Measurements from ENCODE around the gene BCAN. TPM values are rescaled to one million over a fixed set of nuclear protein-coding genes. Genes with fewer than 3 reads are reported as not detected.
"Not testable (repeated sequence)": the region's sequence is repeated elsewhere in the genome, so short reads cannot be mapped to it uniquely, and the experiment has no call there.

The BCAN gene
- total and polyA plus RNA-seq, 12 donors, result 0.11 to 36.3 (median 5.6) TPM; not detected in 2

GRCh38 chr1:156626079-156626438 lies 15.9 kb upstream of the BCAN start:
- TF ChIP-seq POLR2A (IDR thresholded peaks at IDR 0.05) (no peak), CTCF (IDR thresholded peaks at IDR 0.05) (peak in 2 of 6 experiments; percentile 20 to 48)
- Histone ChIP-seq H3K27me3 (peaks cover 43% of the 10 kb centered on the region), H3K4me3 (no peak overlapping the region), H3K27ac (no peak overlapping the region), H3K9me3 (replicated peaks in 1 of 3) (no peaks in the 10 kb centered on the region), H3K36me3 (replicated peaks in 1 of 2) (no peaks in the 10 kb centered on the region), H3K4me1 (replicated peaks in 1 of 2) (peaks cover 0 to 23% of the 10 kb centered on the region in 2 donors)
- DNase-seq, result no peak
- 41 to 43% (median 42%) methylated on average over 4 of the region's 4 CpGs for WGBS, 4 donors
- intact Hi-C loops (cut with DNase I), result loop anchor here in 1 of 2 donors (2.0 kb wide), 1 partner anchor 31 kb away; no protein-coding TSS in a partner anchor

GRCh38 chr1:156627313-156627880 lies 14.5 kb upstream of the BCAN start:
- TF ChIP-seq POLR2A (IDR thresholded peaks at IDR 0.05), result no peak
- TF ChIP-seq CTCF (IDR thresholded peaks at IDR 0.05), result peak; percentile 38 to 67 (median 64)
- WGBS, 4 donors, result 70 to 85% (median 75%) methylated on average over 2 of the region's 2 CpGs
- peaks cover 0 to 23% of the 10 kb centered on the region in 2 donors for H3K4me1 ChIP-seq (replicated peaks in 1 of 2)
- H3K36me3 ChIP-seq (replicated peaks in 1 of 2), result no peaks in the 10 kb centered on the region
- H3K4me3 ChIP-seq, result no peak overlapping the region
- peaks cover 55% of the 10 kb centered on the region for H3K27me3 ChIP-seq
- peak in 5 of 7 donors; percentile 30 to 80 (median 54) for DNase-seq
- intact Hi-C loops (cut with DNase I), result loop anchor here in 1 of 2 donors (2.0 kb wide), 1 partner anchor 29 kb away; no protein-coding TSS in a partner anchor
- H3K27ac ChIP-seq, result no peak overlapping the region
- H3K9me3 ChIP-seq (replicated peaks in 1 of 3), result no peaks in the 10 kb centered on the region

- H3K9me3 ChIP-seq (replicated peaks in 1 of 3), result no peaks in the 10 kb centered on the region
- no peak for TF ChIP-seq CTCF (IDR thresholded peaks at IDR 0.05)
- no peak for TF ChIP-seq POLR2A (IDR thresholded peaks at IDR 0.05)
- DNase-seq, result no peak
- intact Hi-C loops (cut with DNase I), result no loop called here
- no peaks in the 10 kb centered on the region for H3K36me3 ChIP-seq (replicated peaks in 1 of 2)
- peaks cover 49% of the 10 kb centered on the region for H3K27me3 ChIP-seq
- peaks cover 0 to 11% of the 10 kb centered on the region in 2 donors for H3K4me1 ChIP-seq (replicated peaks in 1 of 2)
- no peak overlapping the region for H3K27ac ChIP-seq
- WGBS, 4 donors, result 71 to 88% (median 80%) methylated on average over 8 of the region's 8 CpGs
- H3K4me3 ChIP-seq, result no peak overlapping the region
Observed at GRCh38 chr1:156629823-156630449, 12.0 kb upstream of the BCAN start.

GRCh38 chr1:156631152-156631551 lies 10.8 kb upstream of the BCAN start:
- H3K9me3 ChIP-seq (replicated peaks in 1 of 3); H3K4me1 ChIP-seq (replicated peaks in 1 of 2); H3K36me3 ChIP-seq (replicated peaks in 1 of 2); H3K4me3 ChIP-seq; intact Hi-C loops (cut with DNase I); H3K27ac ChIP-seq; DNase-seq: not testable (repeated sequence)
- H3K27me3 ChIP-seq, result peaks cover 45% of the 10 kb centered on the region
- 48 to 58% (median 53%) methylated on average over 9 of the region's 9 CpGs for WGBS, 4 donors

Data from adrenal gland (tissue), 12 donors.